ENCODE results near the gene JAK1.

GRCh38 chr1:64867266-64867665 lies 99.1 kb downstream of the JAK1 start:
- TF ChIP-seq, protein P1, sequence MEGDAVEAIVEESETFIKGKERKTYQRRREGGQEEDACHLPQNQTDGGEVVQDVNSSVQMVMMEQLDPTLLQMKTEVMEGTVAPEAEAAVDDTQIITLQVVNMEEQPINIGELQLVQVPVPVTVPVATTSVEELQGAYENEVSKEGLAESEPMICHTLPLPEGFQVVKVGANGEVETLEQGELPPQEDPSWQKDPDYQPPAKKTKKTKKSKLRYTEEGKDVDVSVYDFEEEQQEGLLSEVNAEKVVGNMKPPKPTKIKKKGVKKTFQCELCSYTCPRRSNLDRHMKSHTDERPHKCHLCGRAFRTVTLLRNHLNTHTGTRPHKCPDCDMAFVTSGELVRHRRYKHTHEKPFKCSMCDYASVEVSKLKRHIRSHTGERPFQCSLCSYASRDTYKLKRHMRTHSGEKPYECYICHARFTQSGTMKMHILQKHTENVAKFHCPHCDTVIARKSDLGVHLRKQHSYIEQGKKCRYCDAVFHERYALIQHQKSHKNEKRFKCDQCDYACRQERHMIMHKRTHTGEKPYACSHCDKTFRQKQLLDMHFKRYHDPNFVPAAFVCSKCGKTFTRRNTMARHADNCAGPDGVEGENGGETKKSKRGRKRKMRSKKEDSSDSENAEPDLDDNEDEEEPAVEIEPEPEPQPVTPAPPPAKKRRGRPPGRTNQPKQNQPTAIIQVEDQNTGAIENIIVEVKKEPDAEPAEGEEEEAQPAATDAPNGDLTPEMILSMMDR (IDR thresholded peaks at IDR 0.05): no peak
- no peak for TF ChIP-seq POLR2A (IDR thresholded peaks at IDR 0.05)
